Panc1 (cell line): ENCODE measurements around the gene EPHB2. TPM values are rescaled to one million over a fixed set of nuclear protein-coding genes. Genes with fewer than 3 reads are reported as not detected.

Experiments
- ATAC-seq: fragments of 200-7000 bp; cut with Tn5 transposase; 2 replicates; pipeline ENCODE4 v1.9.1; 2020; ENCODE audit warnings: mild to moderate bottlenecking, moderate library complexity
- BruUV-seq: library from RNA; stranded (reverse); fragments of 400-500 nt; replicated peaks from 2 replicates; lab custom pipeline; 2021; lab: Mats Ljungman, UMichigan
- CTCF ChIA-PET: fragments of 300-600 bp; sonication (Branson Sonifier 250); formaldehyde crosslinking; loops from one replicate; lab custom pipeline; 2022; ENCODE audit warnings: antibody characterized with exemption; lab: Charles Lee
- POLR2A ChIA-PET: fragments of 300-600 bp; sonication (Branson Sonifier 250); formaldehyde crosslinking; loops from one replicate; lab custom pipeline; 2022; ENCODE audit warnings: antibody characterized with exemption; lab: Charles Lee
- DNase-seq: peaks from one replicate; pipeline ENCODE4 v3.0.0-alpha.2; 2010; ENCODE audit warnings: low read depth, low spot score
- H3K27ac ChIP-seq: 2 replicates; pipeline ENCODE4 v1.5.1; 2011; ENCODE audit warnings: mild to moderate bottlenecking, low read length, inconsistent platforms
- H3K27me3 ChIP-seq: fragments of 200-500 bp; sonication (Bioruptor generic); 2 replicates; pipeline ENCODE4 v1.6.0; 2014; ENCODE audit warnings: low read length, inconsistent platforms; ENCODE audit not compliant: control insufficient read depth, insufficient read depth
- H3K36me3 ChIP-seq: fragments of 200-500 bp; sonication (Bioruptor generic); 2 replicates; pipeline ENCODE4 v1.5.1; 2014; ENCODE audit warnings: inconsistent platforms, mild to moderate bottlenecking, low read length, moderate library complexity; ENCODE audit not compliant: control insufficient read depth, insufficient read depth
- H3K4me1 ChIP-seq: 2 replicates; pipeline ENCODE4 v1.5.1; 2011; ENCODE audit warnings: inconsistent platforms, mild to moderate bottlenecking, low read length, moderate library complexity; ENCODE audit not compliant: control insufficient read depth, insufficient read depth
- H3K4me3 ChIP-seq, 2 experiments: 2 replicates each; pipeline ENCODE4 v1.5.1; 2011 to 2012; ENCODE audit warnings: low read depth in 2 of 2, low read length in 2 of 2, mild to moderate bottlenecking in 2 of 2, inconsistent platforms in 1 of 2, moderate library complexity in 1 of 2
- H3K9me3 ChIP-seq: fragments of 200-500 bp; sonication (Bioruptor generic); 2 replicates; pipeline ENCODE4 v1.5.1; 2014; ENCODE audit warnings: low read depth, mild to moderate bottlenecking, inconsistent platforms, low read length, moderate library complexity; ENCODE audit not compliant: control insufficient read depth, insufficient read depth
- CTCF ChIP-seq: fragments of 450-650 bp; IDR thresholded peaks from 2 replicates; pipeline ENCODE4 v1.5.1; 2017; ENCODE audit warnings: mild to moderate bottlenecking
- POLR2AphosphoS5 ChIP-seq: IDR thresholded peaks from 2 replicates; pipeline ENCODE4 v1.6.1; 2012; ENCODE audit warnings: mild to moderate bottlenecking, low read depth, low read length, moderate library complexity
- REST ChIP-seq, 2 experiments: IDR thresholded peaks; 2 replicates each; pipeline ENCODE4 v1.6.1; 2011 to 2012; ENCODE audit warnings: low read depth in 2 of 2, control low read depth in 1 of 2, low read length in 1 of 2, mild to moderate bottlenecking in 1 of 2, moderate library complexity in 1 of 2; ENCODE audit not compliant: insufficient read depth in 1 of 2
- SIN3A ChIP-seq: IDR thresholded peaks from 2 replicates; pipeline ENCODE4 v1.6.1; 2012; ENCODE audit warnings: low read depth, mild to moderate bottlenecking, low read length, moderate library complexity, borderline replicate concordance; ENCODE audit not compliant: insufficient read depth
- TCF7L2 ChIP-seq: IDR thresholded peaks from 2 replicates; pipeline ENCODE4 v1.6.1; 2011; ENCODE audit warnings: mild to moderate bottlenecking, low read depth, low read length, inconsistent platforms
- in situ Hi-C: cut with HindIII; loops from 2 replicates; pipeline ENCODE4 v1.10.0; 2016; ENCODE audit warnings: low sequenced_read_pairs, low pct_unique_long_range_greater_than_20kb
- intact Hi-C: fragments of 100-400 bp; cut with micrococcal nuclease; formaldehyde crosslinking; loops from one replicate; pipeline ENCODE4 v1.10.0; 2022; ENCODE audit not compliant: unreplicated experiment
- total RNA-seq: library from RNA; stranded (reverse); gene quantifications from one replicate; pipeline ENCODE4 v1.2.1, GENCODE V29; 2021; ENCODE audit not compliant: unreplicated experiment

The EPHB2 gene
- total RNA-seq, 1 experiment from 2014 or later, result 29.0 TPM

- Histone ChIP-seq H3K27ac (no peak overlapping the region), H3K4me1 (no peaks in the 10 kb centered on the region), H3K36me3 (no peaks in the 10 kb centered on the region), H3K4me3 (no peak overlapping the region), H3K9me3 (no peaks in the 10 kb centered on the region), H3K27me3 (no peaks in the 10 kb centered on the region)
- no peak for ATAC-seq
- no peak for TF ChIP-seq REST (IDR thresholded peaks at IDR 0.05; ENCODE audit: insufficient read depth in 1 of 2, low read depth in 2 of 2, low read length in 1 of 2)
- TF ChIP-seq SIN3A, result no peak
- ChIA-PET POLR2A (no interaction called here), CTCF (no interaction called here)
- intact Hi-C loops, result no loop called here
- in situ Hi-C loops, result no loop called here
- no peak for DNase-seq
- BruUV-seq, result no TSS peak
Observed at GRCh38 chr1:22794647-22795365, 84.2 kb downstream of the EPHB2 start.

GRCh38 chr1:22795366-22795714 lies 84.7 kb downstream of the EPHB2 start:
- H3K9me3 ChIP-seq, result no peaks in the 10 kb centered on the region
- H3K4me1 ChIP-seq, result no peaks in the 10 kb centered on the region
- no TSS peak for BruUV-seq
- intact Hi-C loops, result no loop called here
- no peak for TF ChIP-seq CTCF
- no peak for TF ChIP-seq TCF7L2
- no peak for TF ChIP-seq POLR2AphosphoS5
- TF ChIP-seq REST (IDR thresholded peaks at IDR 0.05; ENCODE audit: insufficient read depth in 1 of 2, low read depth in 2 of 2, low read length in 1 of 2), result no peak
- TF ChIP-seq SIN3A, result no peak
- no peaks in the 10 kb centered on the region for H3K27me3 ChIP-seq
- H3K36me3 ChIP-seq, result no peaks in the 10 kb centered on the region
- ATAC-seq (no peak), DNase-seq (no peak)
- CTCF ChIA-PET, result no interaction called here
- no peak overlapping the region for H3K27ac ChIP-seq
- no peak overlapping the region for H3K4me3 ChIP-seq
- in situ Hi-C loops, result no loop called here
- POLR2A ChIA-PET, result no interaction called here
